HG02981 (cell line): ENCODE results near the gene TOR2A.
A peak's percentile ranks its signal among the peaks of the same experiment; 100 is the strongest.
"Not testable (repeated sequence)": the region's sequence is repeated elsewhere in the genome, so short reads cannot be mapped to it uniquely, and the experiment has no call there.

Experiments used
- ATAC-seq: cut with Tn5 transposase; IDR thresholded peaks from one replicate; pipeline ENCODE4 v1.9.1; 2021; ENCODE audit warnings: mild to moderate bottlenecking, moderate library complexity; ENCODE audit not compliant: unreplicated experiment

TOR2A gene

DNA sequence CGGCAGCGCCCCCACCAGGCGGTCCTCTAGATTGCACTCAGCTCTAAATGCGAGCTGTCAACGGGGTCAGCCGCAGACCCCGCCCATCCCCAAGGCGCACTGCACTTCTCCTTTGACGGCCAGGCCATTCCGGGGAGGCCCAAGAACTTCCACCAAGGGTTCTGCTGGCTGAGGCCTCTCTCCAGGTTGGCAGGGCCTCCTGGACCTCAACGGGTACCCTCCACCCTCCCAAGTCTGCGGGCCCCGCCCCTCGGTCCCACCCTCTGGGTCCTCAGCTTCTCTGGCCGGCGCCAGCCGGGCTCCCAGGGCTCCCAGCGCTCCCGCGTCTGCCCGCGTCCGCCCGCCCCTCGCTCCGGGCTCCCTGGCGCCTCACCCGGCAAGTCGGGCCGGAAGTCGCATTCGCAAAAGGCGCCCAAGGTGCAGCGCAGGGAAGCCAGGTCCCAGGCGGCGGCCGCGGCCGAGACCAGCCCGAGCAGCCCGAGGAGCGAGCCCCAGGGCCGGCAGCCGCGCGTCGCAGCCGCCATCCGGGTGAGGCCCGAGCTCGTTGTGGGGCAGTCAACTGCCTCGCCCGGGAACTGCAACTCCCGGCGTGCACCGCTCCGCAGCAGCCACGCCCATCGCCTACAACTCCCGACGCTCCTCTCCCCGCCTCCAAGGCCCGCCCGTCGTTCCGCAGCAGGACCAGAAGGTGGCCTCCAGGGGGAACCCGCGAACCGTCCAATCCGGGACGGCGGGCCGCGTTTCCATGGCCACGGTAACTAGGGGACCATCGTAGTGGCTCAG, at the start of gene TOR2A:
Gene TOR2A (minus strand): TSS at position 548 of the 783 bp plus-strand sequence. CDS start 24 bp downstream, at position 524.
- ATAC-seq = peak; percentile 87

DNA sequence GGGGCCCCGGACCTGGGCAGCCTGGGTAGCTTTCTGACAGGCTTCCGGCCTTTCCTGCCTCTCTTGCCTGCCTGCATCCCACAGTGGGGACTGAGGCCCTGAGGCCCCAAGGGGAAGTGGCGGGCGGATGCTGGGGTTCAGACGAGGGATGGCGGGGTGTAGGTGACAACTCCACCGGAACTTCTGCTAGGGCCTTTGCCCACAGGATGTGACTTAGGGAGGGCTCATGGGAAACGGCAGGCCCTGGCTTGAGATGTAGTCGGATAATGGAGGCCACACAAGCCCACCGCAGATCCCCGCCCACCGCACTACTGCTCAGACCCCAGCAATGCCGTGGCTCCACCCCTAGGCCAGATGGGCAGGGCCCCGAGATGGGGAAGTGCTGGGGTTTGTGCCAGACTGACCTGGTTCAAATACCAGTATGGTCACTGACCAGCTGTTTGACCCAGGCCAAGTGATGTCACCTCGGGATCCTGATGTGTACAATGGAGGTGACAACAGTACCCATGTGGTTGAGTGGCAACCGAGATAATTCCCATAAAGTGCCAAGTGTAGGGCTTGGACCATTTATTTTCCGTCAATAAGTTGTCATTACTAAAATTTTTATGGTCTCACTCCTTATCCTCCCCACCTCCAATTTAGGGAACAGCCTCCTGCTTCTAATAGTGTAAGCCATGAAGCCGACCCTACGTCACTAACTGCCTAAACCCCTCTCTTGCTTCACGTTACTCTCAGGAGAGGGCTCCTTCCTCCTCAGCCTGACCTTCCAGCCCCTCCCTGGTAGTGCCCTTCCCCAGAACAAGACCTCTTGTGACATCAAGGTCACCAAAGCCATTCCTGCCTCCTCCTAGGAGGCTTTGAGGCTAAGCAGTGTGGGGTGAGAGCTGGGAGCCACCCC, 48.3 kb upstream of the TOR2A start:
- no peak for ATAC-seq

DNA sequence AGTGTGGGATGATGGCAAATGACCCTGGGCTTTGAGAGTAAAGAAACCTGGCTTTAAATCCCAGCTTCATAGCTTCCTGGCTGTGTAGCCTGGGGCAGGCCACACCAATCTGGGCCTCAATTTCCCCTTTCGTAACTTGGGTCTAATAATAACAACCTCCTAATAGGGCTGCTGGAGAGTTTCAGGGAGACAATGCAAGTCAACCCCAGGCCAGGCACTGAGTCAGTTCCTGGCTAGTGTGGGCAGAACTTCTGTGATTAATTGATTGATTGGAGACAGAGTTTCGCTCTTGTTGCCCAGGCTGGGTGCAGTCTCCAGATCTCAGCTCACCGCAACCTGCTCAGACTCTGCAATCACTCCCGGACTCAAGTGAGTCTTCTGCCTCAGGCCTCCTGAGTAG, 46.7 kb upstream of the TOR2A start:
- no peak for ATAC-seq

DNA sequence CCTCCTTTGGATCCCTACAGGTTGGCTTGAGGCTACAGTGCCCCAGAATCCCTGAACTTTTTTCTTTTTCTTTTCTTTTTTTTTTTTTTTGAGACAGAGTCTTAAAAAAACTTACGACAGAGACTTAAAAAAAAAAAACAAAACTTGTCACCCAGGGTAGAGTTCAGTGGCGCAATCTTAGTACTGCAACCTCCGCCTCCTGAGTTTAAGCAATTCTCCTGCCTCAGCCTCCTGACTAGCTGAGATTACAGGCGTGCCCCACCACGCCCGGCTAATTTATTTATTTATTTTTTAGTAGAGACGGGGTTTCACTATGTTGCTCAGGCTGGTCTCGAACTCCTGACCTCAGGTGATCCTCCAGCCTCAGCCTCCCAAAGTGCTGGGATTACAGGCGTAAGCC, 45.8 kb upstream of the TOR2A start:
- not testable (repeated sequence) for ATAC-seq

DNA sequence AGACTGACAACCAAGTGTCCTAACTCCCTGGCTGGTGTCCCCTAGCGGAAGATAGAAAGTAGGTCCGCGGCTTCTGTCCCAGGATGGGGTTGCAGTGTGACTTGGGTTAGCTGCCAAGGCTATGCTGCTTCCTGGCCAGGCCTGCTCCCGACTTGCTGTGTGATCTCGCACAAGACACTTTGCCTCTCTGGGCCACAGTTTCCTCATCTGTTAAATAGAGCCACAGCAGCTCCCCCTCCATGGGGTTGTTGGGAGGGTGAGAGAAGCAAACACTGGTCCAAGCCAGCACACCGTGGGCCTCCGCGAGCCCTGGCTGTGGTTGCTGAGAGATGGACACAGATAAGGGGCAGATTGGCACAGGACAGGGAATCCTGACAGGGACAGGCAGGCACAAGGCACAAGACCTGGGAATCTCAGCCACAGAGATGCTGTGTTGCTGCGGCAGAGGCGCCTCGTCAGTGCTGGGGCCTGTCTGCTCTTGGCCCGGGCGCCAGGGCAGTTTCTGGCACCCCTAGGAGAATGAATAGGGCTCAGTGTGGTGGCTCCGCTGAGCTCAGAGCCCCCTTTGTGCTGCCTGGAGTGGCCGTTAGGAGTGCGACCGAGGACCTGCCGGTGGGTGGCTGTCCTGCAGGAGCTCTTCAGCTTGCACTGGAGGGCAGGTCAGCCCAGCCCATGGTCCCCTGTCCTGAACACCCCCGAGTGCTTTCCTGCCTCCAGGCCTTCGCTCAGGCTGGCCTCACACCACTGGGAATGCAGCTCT, 45.2 kb upstream of the TOR2A start:
- ATAC-seq = no peak

DNA sequence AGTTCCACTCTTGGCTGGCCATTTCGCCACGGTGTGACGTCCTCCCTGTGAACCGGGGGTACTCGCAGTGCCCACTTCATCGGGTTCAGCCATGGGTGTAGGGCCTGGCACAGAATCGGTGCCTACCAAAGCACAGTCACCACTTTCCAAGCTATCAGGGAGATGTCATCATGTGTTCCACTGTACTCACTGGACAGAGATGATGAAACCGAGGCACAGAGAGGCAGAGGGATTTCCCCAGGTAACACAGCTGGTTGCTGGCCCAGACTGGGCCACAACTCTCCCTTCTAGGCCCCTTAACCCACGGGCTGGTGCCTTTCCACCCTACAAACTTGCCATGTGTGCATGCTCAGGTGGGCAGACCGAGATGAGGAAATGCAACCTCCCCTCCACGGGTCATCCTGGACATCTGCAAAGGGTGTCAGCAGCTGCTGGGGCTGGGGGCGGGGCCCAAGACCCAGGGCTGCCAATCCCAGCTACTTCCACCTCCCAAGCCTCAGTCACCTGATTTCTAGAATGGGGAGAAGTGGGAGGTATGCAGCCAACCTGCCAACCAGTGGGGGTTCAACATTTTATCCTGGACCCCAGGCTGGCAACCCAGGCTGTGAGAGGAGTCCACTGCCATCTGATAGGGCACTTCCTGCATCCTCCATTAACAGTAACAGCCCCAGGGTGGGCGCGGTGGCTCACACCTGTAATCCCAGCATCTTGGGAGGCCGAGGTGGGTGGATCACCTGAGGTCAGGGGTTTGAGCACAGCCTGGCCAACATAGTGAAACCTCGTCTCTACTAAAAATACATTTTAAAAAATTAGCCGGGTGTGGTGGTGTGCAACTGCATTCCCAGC, 44.3 kb upstream of the TOR2A start:
- ATAC-seq = peak; percentile 37

DNA sequence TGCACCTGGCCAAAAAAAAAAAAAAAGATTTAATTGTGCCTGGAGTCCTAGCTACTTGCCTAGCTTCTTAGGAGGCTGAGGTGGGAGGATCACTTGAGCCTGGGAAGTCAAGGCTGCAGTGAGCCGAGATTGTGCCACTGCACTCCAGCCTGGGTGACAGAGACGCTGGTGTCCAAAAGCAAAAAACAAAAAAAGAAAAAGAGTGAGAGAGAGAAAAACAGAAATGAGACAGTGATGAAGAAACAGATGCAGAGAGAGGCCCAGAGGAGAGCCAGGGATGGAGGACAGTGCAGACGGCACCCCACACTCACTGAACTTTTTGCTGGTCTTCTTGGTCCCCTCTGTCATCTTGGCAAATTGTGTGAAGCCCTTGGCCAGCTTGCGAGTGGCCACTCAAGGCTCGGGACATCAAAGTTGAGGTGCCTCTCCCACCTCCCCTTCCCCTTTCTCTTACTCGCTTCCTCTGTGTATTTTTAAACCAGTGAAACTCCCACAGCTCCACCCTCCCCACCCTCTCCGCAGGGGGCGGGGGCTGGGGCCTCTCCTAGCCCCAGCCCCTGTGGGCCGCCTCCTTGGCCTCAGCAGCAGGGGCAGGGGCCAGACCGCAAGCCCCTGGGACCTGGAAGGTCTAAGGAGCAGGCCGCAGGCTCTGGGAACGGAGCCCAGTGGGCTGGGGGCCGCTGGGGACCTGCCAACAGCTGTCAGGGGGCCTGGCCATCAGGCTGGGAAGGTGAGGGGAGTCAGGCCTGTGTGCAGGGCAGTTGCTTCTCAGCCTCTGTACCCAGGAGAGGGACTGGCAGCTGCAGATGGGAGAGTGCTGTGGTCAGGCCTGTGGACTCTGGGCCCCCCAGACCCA, 43.4 kb upstream of the TOR2A start, which contains the start of gene SH2D3C:
Gene SH2D3C (minus strand): TSS at position 387 of the 856 bp plus-strand sequence. CDS start 39 bp downstream, at position 348.
- peak; percentile 2 for ATAC-seq

DNA sequence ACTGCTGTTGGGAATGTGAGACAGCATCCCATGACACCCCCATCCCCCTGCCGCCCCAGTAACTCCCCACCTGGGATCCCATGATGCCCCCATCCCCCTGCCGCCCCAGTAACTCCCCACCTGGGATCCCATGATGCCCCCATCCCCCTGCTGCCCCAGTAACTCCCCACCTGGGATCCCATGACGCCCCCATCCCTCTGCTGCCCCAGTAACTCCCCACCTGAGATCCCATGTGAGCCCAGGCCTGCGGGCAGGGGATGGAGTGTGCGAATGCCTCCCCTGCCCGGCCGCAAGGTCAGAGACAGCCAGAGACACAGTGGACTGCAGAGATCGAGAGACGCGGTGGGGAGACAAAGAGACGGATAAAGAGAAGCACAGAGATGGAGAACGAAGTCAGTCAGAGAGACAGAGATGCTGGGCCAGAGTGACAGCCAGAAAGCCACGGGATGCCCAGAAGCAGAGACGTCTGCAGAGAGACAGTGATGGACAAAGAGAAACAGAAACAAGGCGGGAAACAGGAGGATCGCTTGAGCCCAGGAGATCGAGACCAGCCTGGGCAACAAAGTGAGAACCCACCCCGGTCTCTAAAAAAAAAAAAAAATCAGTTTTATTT, 42.4 kb upstream of the TOR2A start:
- no peak for ATAC-seq

DNA sequence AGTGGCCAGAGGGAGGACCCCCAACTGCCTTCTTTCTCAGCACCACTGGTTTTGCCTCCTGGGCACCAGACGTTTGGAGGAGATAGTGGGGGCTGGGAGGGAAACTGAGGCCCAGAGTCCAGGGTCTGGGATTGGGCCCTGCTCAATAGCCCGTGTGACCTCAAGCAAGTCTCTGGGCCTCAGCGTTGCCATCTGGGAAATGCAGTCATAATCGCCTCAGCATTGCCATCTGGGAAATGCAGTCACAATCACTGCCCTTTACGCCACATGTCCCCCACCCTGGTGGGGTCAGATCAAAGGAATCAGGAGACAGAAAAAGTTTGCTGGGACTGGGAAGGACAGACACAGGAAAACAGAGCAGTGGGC, 41.8 kb upstream of the TOR2A start:
- no peak for ATAC-seq

DNA sequence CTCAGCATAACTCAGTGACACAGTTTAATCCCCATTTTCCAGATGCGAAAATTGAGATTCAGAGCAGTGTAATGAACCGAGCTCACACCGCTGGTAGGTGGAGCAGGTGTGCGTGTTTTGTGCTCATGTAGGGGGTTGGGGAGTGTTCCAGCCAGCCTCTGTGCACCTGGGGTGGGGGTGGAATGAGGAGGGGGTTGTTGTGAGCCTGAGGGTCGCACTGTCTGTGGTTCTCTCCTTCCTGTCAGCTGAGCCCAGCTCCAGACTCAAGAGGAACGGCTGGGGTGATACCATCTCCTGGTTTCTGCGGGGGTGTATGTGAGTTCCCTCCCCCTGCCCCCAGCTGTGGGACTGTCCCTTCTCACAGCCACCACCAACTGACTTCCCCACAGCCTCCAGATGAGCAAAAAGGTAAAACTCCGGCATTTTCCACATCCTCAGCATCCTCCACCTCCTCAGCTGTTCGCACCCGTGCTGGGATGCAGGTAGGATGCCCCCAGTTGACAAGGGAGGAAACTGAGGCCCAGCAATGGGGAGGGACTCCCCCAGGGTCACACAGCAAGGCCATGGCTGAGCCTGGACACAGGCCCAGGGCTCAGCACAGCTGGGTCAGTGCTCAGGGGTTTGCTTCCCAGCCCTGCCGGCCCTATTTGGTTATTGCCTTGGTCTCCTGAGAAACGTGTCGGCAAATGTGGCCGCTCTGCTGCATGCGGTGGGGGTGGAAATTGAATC, 41.3 kb upstream of the TOR2A start:
- ATAC-seq = no peak

DNA sequence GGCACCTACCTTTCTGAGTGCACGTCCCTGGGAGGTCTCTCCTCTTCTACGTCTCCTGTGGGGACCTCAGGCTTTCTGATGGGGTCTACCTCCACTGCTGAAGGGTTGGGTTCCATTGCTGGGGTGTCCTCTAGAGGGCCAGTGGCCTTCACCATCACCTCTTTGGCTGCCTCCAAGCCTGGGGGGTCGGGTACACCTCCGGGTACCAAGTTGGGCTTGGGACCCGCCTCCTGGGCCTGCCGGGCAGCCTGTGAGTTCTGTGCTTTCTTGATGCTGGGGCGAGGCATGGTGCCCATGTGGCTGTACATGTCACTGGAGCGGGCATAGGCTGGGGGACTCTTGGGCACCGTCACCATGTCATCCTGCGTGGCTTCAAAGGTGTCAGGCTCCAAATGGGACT, 38.9 kb upstream of the TOR2A start:
- ATAC-seq = no peak

DNA sequence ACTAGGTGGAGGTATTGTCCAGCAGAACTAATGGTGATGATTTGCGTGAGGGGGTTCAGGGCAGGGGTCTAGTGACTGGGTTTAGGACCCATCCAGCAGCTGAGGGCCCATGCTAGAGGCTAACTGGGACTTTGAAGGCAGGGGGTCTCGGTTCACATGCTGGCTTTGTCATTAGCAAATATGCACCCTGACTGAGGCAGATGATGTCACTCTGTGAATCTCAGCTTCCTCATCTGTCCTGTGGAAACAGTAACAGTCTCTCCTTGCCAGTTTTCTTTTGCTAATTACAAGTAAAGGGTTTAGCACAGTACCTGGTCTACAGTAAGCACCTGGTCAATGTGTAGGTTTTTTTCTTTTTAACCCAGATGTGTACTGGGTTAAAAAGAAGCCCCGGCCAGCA, 38.2 kb upstream of the TOR2A start:
- ATAC-seq = no peak

DNA sequence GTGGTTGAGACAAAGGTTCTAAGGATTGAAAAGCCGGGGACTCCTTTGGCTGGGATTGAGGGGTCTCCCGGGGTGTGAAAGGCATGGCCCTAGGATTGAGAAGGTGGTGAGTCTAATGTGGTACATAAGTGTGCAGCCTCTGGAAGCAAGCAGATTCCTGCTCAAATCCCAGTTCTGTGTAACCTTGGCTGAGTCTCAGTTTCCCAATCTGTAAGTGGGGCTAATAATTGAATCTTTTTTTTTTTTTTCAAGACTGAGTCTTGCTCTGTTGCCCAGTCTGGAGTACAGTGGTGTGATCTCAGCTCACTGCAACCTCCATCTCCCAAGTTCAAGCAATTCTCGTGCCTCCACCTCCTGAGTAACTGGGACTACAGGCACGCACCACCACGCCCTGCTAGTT, 37.5 kb upstream of the TOR2A start:
- no peak for ATAC-seq

DNA sequence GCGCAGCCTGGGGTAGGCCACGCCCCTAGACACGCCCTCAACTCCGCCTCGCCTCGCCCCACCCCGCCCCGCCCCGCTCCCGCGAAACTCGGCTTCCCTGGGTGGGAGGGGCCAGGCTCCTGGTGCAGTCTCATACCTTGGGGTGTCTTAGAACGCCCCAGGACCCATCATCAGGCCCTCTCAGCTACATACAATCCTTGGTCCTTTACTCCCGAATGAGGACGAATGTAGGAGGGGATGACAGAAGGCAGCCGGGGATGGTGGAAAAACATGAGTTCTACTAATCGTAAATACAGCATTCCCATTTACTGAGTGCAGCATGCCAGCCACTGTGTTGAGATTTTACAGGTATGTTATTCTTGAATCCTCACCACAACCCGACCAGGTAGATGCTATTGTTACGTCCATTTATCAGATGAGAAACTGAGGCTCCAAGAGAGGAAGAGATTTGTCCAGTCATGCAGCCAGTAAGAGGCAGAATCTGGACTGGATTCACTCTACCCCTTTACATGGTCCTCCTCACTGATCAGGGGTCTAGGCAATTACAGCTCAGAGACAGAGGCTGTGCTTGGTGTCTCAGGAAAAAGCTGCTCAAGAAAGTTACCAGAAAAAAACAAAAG, 36.6 kb upstream of the TOR2A start:
- ATAC-seq = no peak

DNA sequence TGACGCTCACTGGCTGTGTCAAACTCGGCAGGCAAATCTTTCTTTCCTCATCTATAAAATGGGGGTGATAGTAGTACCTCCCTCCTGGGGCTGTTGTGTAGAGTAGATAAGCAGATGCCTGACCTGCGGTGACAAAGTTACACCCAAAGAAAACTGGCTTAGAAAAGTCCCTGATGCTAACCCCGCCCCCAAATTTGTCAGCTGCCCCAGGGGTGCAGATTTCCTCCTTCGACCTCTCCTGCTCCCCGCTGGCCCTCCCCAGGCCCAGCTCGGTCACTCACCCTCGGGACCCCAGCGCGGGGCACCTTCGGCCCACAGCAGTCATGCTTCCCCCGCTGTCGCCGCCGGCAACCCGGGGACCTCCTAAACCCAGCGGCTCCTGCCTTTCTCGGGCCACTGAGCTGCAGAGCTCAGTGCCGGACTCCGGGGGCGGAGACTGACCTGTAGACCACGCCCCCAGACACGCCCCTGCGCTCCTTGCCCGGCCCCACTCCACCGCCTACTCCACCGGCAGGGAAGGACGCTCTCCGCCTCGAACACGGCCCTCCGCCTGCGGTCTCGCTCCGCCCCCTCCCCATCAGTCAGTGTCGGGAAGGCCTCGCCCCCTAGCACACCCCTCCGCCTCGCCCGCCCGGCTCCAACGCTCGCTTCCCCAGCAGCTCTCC, 35.9 kb upstream of the TOR2A start:
- ATAC-seq = peak; percentile 85

DNA sequence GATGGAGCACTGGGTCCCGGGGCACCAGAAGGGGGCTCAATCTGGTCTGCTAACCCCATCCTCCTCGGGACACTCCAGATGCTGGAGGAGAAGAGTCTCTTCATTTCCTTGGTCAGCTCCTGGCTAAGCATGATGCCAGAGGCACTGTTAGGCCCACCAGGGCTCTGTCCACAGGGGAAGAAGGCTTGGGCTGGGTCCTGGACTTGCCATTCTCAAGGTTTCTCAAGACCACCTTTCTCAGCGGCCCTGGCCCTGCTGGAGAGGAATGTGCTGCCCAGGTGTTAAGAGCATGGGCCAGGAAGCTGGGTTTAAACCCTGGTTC, 35.5 kb upstream of the TOR2A start:
- no peak for ATAC-seq

DNA sequence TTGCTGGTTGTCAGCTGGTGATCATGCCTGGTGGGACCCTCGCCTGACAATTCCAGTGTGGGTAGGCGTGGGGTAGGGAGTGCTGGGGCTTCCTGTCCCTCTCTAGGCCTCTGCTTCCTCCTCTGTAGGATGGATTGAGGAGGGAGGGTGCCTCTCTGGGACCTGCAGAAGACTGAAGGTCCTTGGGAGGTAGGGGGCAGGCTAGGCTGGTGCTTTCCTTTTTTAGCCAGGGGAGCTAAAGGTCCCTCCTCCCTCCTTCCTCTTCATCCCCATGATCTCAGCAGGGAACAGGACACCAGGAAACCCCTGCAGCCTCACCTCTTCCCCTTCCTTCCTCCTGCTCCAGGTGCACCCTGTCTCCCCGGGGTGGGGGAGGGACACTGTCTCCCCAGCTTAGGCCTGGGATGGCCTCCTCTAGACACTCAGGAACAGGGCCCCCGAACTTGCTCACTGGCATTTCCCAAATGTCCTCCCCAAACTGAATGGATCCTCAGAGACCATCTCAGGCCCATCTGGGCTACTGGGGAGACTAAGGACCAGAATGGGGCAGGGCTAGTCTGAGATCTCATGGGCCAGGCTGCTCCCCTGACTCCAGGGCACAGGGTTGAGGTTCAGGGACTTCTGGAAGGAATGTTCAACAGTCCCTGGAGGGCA, 35.0 kb upstream of the TOR2A start:
- ATAC-seq = no peak
